Aorta (tissue), 5 donors: ENCODE data around the gene OR6S1. TPM values are rescaled to one million over a fixed set of nuclear protein-coding genes. Genes with fewer than 3 reads are reported as not detected.
"Not testable (repeated sequence)": the region's sequence is repeated elsewhere in the genome, so short reads cannot be mapped to it uniquely, and the experiment has no call there.

Source experiments
- ATAC-seq: fragments of 200-7000 bp; cut with Tn5 transposase; one replicate; pipeline ENCODE4 v1.9.1; 2022; ENCODE audit warnings: moderate library complexity; ENCODE audit not compliant: low FRiP score
- DNase-seq, 2 donors: peaks; one replicate each; pipeline ENCODE4 v3.0.0-alpha.2; 2020
- H3K27ac ChIP-seq, 2 donors: one replicate each; pipeline ENCODE4 v1.5.1; 2013; ENCODE audit warnings: low read length in 2 of 2, mild to moderate bottlenecking in 2 of 2, moderate library complexity in 2 of 2, control low read depth in 1 of 2, inconsistent platforms in 1 of 2, low read depth in 1 of 2
- H3K27me3 ChIP-seq, 2 donors: one replicate each; pipeline ENCODE4 v1.6.1; 2013; ENCODE audit warnings: control low read depth in 1 of 2, low read length in 1 of 2, mild to moderate bottlenecking in 1 of 2, moderate library complexity in 1 of 2; ENCODE audit not compliant: insufficient read depth in 2 of 2, control insufficient read depth in 1 of 2
- H3K36me3 ChIP-seq, 2 donors: one replicate each; pipeline ENCODE4 v1.6.1; 2013; ENCODE audit warnings: control low read depth in 1 of 2, low read length in 1 of 2, mild to moderate bottlenecking in 1 of 2; ENCODE audit not compliant: insufficient read depth in 2 of 2, control insufficient read depth in 1 of 2
- H3K4me1 ChIP-seq, 2 donors: one replicate each; pipeline ENCODE4 v1.6.1; 2013; ENCODE audit warnings: low read length in 2 of 2, control low read depth in 1 of 2, mild to moderate bottlenecking in 1 of 2, moderate library complexity in 1 of 2; ENCODE audit not compliant: insufficient read depth in 2 of 2, control insufficient read depth in 1 of 2
- H3K4me3 ChIP-seq, 2 donors: one replicate each; pipeline ENCODE4 v1.5.1; 2013; ENCODE audit warnings: low read length in 2 of 2, control low read depth in 1 of 2, mild to moderate bottlenecking in 1 of 2
- H3K9me3 ChIP-seq: one replicate; pipeline ENCODE4 v1.6.1; 2013; ENCODE audit warnings: mild to moderate bottlenecking, low read length; ENCODE audit not compliant: control insufficient read depth
- WGBS, 2 donors: extraction: QIAGEN DNeasy Blood & Tissue Kit; methylation state at CpG; one replicate each; pipeline ENCODE4 v1.1.7; 2013; 5-methylcytosine and 5-hydroxymethylcytosine counted together
- intact Hi-C, 2 donors: fragments of 100-400 bp; cut with DNase I; formaldehyde crosslinking; loops; one replicate each; pipeline versions ENCODE4 v1.14.2 to v1.15.0; 2022
- polyA plus RNA-seq, 2 donors: library from polyadenylated mRNA; stranded (reverse); fragments of 200-250 nt; gene quantifications; one replicate each; pipeline ENCODE4 v1.2.3, GENCODE V29; 2013
- total RNA-seq, 2 donors: library from RNA; stranded (reverse); fragmentation: NEBNext Ultra II Directional; extraction: Animal tissue kit (Norgen Biotek cat#: 25700); gene quantifications; one replicate each; pipeline ENCODE4 v1.2.1, GENCODE V29; 2021
- donor health status: healthy with polysubstance abuse.
- donor health status: Bipolar disorder and iron deficiency.
- donor health status: DM: no; HTN: no; CAD: no.
- donor health status: DM: no; HTN: no; CAD: no.
- donor health status: DM: yes; HTN: yes; CAD: no.

The OR6S1 gene
- total and polyA plus RNA-seq, 4 donors: not detected

GRCh38 chr14:20619688-20620087 is 21.8 kb downstream of the OR6S1 start:
- 82% methylated on average over 6 of the region's 6 CpGs for WGBS, 2 donors
- intact Hi-C loops: loop anchor here (10.0 kb wide), 2 partner anchors 355 to 365 kb away; partner anchors contain the start of gene METTL17 (in 1 of the 2)
- not testable (repeated sequence) for ATAC-seq, H3K4me3 ChIP-seq, H3K27ac ChIP-seq, H3K27me3 ChIP-seq, H3K9me3 ChIP-seq, DNase-seq, H3K4me1 ChIP-seq, H3K36me3 ChIP-seq

GRCh38 chr14:20618271-20618749 is 23.2 kb downstream of the OR6S1 start:
- Histone ChIP-seq H3K4me1 (no peaks in the 10 kb centered on the region), H3K4me3 (no peak overlapping the region), H3K27me3 (no peaks in the 10 kb centered on the region), H3K9me3 (no peaks in the 10 kb centered on the region), H3K27ac (no peak overlapping the region), H3K36me3 (no peaks in the 10 kb centered on the region)
- no peak for DNase-seq
- intact Hi-C loops: loop anchor here (10.0 kb wide), 2 partner anchors 356 to 366 kb away; partner anchors contain the start of gene METTL17 (in 1 of the 2)
- no peak for ATAC-seq
- whole genome bisulfite sequencing, 2 donors: 48 to 51% methylated on average over 4 of the region's 4 CpGs

GRCh38 chr14:20617138-20618003 is 24.1 kb downstream of the OR6S1 start:
- intact Hi-C loops: loop anchor here (10.0 kb wide), 2 partner anchors 357 to 367 kb away; partner anchors contain the start of gene METTL17 (in 1 of the 2)
- H3K27ac ChIP-seq: no peak overlapping the region
- DNase-seq: no peak

GRCh38 chr14:20615996-20616395 is 25.5 kb downstream of the OR6S1 start:
- ATAC-seq (no peak), DNase-seq (no peak)
- WGBS, 2 donors: 80 to 87% methylated on average over 5 of the region's 5 CpGs
- H3K4me1 ChIP-seq: peaks cover 0 to 1% of the 10 kb centered on the region in 2 donors
- H3K36me3 ChIP-seq: no peaks in the 10 kb centered on the region
- H3K27me3 ChIP-seq: no peaks in the 10 kb centered on the region
- no peak overlapping the region for H3K4me3 ChIP-seq
- intact Hi-C loops: loop anchor here (10.0 kb wide), 2 partner anchors 359 to 369 kb away; partner anchors contain the start of gene METTL17 (in 1 of the 2)
- no peaks in the 10 kb centered on the region for H3K9me3 ChIP-seq
- H3K27ac ChIP-seq: no peak overlapping the region

More at GRCh38 chr14:20617138-20618003, 24.1 kb downstream of the OR6S1 start:
- Histone ChIP-seq H3K27me3 (no peaks in the 10 kb centered on the region), H3K9me3 (no peaks in the 10 kb centered on the region), H3K4me1 (no peaks in the 10 kb centered on the region), H3K4me3 (no peak overlapping the region), H3K36me3 (no peaks in the 10 kb centered on the region)
- no peak for ATAC-seq
- 74 to 79% methylated on average over 12 of the region's 12 CpGs for WGBS, 2 donors

GRCh38 chr14:20614038-20614840 is 27.3 kb downstream of the OR6S1 start:
- no peaks in the 10 kb centered on the region for H3K27me3 ChIP-seq
- H3K27ac ChIP-seq: peak overlapping the region; percentile 80 to 84
- H3K9me3 ChIP-seq: no peaks in the 10 kb centered on the region
- peak overlapping the region; percentile 56 to 96 for H3K4me3 ChIP-seq
- DNase-seq (no peak), ATAC-seq (no peak)
- peaks cover 0 to 1% of the 10 kb centered on the region in 2 donors for H3K4me1 ChIP-seq
- no peaks in the 10 kb centered on the region for H3K36me3 ChIP-seq
- intact Hi-C loops: loop anchor here (5.0 to 10.0 kb wide), 8 partner anchors 82 to 371 kb away; partner anchors contain the start of genes APEX1 (in 1 of the 2), CCNB1IP1 (in 1 of the 2), METTL17 (in 1 of the 2) and PARP2 (in 1 of the 2)
- WGBS, 2 donors: 2 to 3% methylated on average over 17 of the region's 17 CpGs

- intact Hi-C loops: loop anchor here (1.0 to 10.0 kb wide), 13 partner anchors 12 to 371 kb away; partner anchors contain the start of genes APEX1 (in 1 of the 2), CCNB1IP1 (in 1 of the 2), METTL17 (in 1 of the 2) and PARP2 (in 1 of the 2)
- DNase-seq (peak; percentile 88 to 89), ATAC-seq (peak; percentile 90)
- H3K4me1 ChIP-seq: peaks cover 0 to 1% of the 10 kb centered on the region in 2 donors
- no peaks in the 10 kb centered on the region for H3K27me3 ChIP-seq
- no peaks in the 10 kb centered on the region for H3K9me3 ChIP-seq
- H3K4me3 ChIP-seq: peak overlapping the region; percentile 56 to 96
- peak overlapping the region in 1 of 2 donors; percentile 84 for H3K27ac ChIP-seq
- no peaks in the 10 kb centered on the region for H3K36me3 ChIP-seq
- 0% methylated on average over 34 of the region's 34 CpGs for WGBS, 2 donors
Observed at GRCh38 chr14:20613094-20614037, 28.1 kb downstream of the OR6S1 start.

- peaks cover 0 to 1% of the 10 kb centered on the region in 2 donors for H3K4me1 ChIP-seq
- H3K27ac ChIP-seq: no peak overlapping the region
- intact Hi-C loops: loop anchor here (2.0 to 10.0 kb wide), 10 partner anchors 18 to 372 kb away; partner anchors contain the start of genes APEX1 (in 1 of the 2), CCNB1IP1 (in 1 of the 2), METTL17 (in 1 of the 2) and PARP2 (in 1 of the 2)
Observed at GRCh38 chr14:20612403-20612802, 29.1 kb downstream of the OR6S1 start.

More at GRCh38 chr14:20612403-20612802, 29.1 kb downstream of the OR6S1 start:
- no peaks in the 10 kb centered on the region for H3K9me3 ChIP-seq
- no peaks in the 10 kb centered on the region for H3K27me3 ChIP-seq
- H3K36me3 ChIP-seq: no peaks in the 10 kb centered on the region
- DNase-seq (no peak), ATAC-seq (no peak)
- WGBS, 2 donors: 47 to 48% methylated on average over 5 of the region's 5 CpGs
- no peak overlapping the region for H3K4me3 ChIP-seq
